GM08714 (cell line): Measurements from ENCODE around the gene GLB1L2.

Source experiments
- H3K4me3 ChIP-seq: fragments of 200-500 bp; sonication (Bioruptor generic); 2 replicates; pipeline ENCODE4 v1.5.1; 2014; ENCODE audit warnings: mild to moderate bottlenecking, low read length, inconsistent platforms
- ZNF274 ChIP-seq: IDR thresholded peaks from 2 replicates; pipeline ENCODE4 v1.6.1; 2012; ENCODE audit warnings: mild to moderate bottlenecking, low read depth, low read length

Gene GLB1L2

GRCh38 chr11:134413043-134413825, 81.4 kb downstream of the GLB1L2 start:
- no peak for TF ChIP-seq ZNF274
- no peak overlapping the region for H3K4me3 ChIP-seq

- TF ChIP-seq ZNF274: no peak
- H3K4me3 ChIP-seq: no peak overlapping the region
Measured at GRCh38 chr11:134413826-134414731, 82.3 kb downstream of the GLB1L2 start.

DNA sequence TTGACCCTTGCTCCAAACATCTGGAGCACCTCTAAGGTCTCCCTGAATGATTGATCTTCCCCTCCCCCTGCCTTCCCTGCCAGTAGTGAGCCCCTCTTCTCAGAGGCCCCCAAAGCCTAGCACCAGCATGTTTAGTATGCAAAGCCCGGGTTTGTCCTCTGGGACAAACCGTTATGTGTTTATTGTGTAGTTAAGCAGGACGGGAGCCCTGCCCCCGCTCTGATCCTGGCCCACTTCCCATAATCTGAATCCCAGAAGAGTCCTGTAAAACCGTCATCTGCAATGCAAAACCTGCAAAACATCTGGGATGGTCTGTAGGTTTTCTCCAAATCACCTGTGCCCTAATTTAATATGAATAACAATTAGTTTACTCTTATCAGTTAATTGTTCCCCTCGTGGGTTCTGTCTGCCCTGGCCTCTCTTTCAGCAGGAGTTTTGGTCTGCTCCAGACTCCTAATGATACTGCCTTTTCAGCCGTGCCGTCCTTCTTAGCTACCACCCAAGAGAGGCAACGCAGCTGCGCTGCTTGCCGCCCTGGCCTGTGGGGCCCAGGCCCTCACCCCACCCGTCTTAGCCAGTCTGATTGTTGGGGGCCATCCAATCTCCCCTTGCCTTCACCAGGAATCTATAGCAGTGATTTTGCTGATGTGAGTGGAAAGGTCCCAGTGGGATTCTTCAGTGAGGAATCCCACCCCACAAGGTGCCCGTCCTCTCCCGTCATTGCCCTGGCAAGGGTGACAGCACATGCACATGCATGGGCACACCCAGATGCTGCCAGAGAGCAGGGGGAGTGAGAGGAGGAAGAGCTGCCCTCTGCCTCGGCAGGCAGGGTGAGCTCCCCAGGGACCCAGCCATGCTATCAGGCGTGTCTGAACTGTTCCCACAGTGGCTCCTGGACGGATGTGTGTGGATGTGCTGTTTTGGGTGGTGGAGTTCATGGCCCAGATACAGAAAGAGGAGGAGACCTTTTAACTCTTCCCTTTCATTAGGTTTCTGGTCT, 83.3 kb downstream of the GLB1L2 start:
- H3K4me3 ChIP-seq: no peak overlapping the region
- TF ChIP-seq ZNF274: no peak

GRCh38 chr11:134416726-134417125, 84.9 kb downstream of the GLB1L2 start:
- no peak overlapping the region for H3K4me3 ChIP-seq
- TF ChIP-seq ZNF274: no peak

DNA sequence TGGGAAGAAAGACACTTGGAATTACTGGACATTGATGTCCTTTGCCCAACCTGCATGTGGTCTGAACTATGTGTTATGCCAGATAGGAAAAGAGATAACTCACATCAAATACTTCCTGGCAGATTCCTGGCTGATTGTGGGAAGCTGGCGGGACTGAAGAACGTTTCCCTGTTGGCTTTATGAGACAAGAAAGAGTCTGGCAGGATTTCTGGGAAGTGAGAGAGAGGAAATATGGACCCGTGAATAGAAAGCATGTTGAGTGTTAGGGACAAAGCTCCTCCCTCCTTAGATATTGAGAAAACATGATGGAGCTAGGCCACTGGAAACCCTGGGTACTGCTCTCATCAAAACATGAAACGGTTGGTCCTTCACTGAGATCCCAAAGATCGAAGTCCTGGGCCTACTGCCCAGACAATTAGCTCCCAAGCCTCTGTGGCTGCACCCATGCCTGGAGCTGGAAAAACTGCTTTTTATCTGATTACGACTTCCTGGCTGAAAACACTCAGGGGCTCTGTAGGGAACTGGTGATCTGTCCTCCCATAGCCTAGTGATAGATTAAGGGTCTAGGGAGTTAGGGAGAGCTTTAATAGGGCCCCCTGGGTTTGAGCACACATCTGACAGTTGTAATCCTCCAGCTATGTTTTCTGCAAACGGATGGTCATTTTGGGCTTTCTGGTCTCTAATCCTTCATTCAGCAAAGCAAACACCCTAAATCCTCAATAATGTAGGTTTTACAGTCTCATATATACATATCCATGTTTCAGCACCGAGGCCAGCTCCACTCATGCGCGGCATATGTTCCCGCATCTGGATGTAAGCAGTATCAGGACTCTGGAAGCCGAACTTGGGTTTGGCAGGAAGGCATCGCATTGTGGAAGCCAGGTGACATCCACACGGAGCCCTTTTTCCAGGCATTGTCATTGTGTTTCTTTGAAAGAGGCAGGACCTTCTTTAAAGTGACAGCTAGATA, 86.4 kb downstream of the GLB1L2 start:
- no peak for TF ChIP-seq ZNF274
- no peak overlapping the region for H3K4me3 ChIP-seq

DNA sequence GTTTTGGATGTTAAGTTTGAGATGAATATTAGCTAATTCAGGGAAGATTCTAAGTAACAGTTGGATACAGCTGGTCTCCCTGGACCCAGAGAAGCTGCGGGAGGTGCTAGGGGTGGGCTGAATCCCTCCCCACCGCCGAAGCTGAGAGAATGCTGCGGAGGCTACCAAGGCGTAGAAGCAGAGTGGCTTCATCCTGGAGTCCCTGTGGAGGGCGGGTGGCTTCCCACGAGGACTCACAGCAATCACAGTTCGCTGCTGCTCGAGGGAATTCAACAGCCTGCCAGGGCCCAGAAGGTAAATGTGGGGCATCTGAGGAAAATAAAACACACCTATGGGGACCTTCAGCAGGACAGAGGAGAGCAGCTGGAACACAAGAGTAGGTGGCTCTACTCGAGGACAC, 91.3 kb downstream of the GLB1L2 start:
- no peak for TF ChIP-seq ZNF274
- H3K4me3 ChIP-seq: no peak overlapping the region

GRCh38 chr11:134425413-134425812, 93.6 kb downstream of the GLB1L2 start:
- no peak for TF ChIP-seq ZNF274
- no peak overlapping the region for H3K4me3 ChIP-seq
